GM21528 (cell line): ENCODE measurements around the gene MTPN.
A peak's percentile ranks its signal among the peaks of the same experiment; 100 is the strongest.

Source experiments
- ATAC-seq: cut with Tn5 transposase; IDR thresholded peaks from one replicate; pipeline ENCODE4 v1.9.1; 2021; ENCODE audit warnings: mild to moderate bottlenecking, moderate library complexity; ENCODE audit not compliant: unreplicated experiment, low FRiP score

The MTPN gene, protein sequence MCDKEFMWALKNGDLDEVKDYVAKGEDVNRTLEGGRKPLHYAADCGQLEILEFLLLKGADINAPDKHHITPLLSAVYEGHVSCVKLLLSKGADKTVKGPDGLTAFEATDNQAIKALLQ

DNA sequence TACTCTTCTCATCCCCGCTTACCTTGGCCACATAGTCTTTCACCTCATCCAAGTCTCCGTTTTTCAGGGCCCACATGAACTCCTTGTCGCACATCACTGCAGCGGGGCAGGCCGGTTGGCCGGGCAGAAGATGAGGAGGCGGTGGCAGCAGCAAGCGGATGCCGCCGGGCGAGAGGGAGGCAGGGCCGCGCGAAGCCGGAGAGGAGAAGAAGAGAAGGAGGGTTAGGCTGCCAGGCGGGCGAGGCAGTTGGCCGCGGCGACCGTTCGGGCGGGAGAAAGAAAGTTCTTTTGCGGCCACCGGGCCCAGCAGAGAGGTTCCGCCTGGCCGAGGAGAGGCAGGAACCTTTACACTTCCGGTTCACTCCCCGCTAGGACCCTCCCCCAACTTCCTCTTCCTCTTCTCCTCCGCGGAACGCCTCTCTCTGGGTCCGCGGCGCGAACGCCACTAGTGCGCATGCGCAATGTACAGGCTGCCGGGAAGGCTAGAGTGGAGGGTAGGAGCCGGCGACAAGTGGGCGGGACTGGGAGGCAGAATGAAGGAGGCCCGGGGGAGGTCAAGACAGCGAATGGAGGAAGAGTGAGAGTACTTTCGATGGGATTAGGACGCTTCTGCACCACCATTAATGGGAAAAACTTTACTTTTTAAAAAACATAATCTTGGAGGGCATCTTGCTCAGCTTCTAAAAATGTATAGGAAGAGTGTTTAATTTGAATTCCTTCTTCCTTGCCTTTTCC, at the start of gene MTPN:
MTPN (minus strand) TSS at position 353 of the 735 bp plus-strand sequence; CDS start at position 94, 259 bp downstream.
- peak; percentile 57 for ATAC-seq

DNA sequence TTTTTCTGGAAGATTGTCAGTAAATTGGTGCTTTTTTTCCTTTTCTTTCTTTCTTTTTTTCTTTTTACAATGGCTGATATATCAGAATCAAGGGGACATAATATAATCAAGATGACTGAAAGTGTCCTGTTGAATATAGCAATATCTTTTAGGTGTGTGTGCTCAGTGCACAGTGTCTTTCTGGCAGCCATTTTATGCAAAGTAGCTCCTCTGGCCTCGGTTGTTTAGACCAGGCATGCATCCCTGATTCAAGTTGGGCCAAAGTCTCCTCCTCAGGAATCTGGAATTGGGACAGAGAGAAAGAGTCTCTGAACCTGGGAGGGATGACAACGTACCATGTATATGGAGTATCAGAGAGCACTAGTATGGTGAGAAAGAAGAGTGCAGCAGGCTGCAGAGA, 49.0 kb upstream of the MTPN start:
- no peak for ATAC-seq

GRCh38 chr7:136023134-136023869, 46.1 kb upstream of the MTPN start:
- no peak for ATAC-seq

DNA sequence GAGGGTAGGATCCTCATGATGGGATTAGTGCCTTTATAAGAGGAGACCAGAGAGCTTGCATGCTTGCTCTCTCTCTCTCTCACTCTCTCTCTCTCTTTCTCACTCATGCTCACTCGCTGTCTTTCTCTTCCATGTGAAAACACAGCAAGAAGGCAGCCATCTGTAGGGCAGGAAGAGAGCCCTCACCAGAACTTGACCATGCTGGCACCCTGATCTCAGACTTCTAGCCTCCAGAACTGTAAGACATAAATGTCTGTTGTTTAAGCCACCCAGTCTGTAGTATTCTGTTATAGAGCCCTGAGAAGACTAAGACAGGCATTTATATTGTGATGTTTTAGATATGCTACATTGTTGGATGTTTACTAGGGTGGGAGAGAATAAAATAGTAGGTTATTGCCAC, 43.4 kb upstream of the MTPN start:
- ATAC-seq = no peak

DNA sequence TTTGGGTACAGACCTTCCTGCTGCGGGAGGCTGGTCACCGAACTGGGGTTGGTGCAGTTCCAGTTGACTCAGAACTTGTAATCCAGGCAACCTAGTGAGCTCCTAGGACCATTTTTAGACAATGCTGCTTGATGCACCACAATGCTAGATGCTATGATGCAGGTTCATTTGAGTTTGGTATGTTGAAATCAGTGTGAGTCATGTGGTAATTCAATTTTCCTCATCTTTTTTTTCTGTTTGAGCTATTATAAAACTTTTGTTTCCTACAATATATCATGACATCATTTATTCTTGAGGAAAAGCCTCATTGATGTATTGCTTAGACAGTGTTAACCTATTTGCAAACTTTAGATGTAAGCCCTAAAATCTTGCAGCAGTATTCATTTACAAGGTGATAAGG, 40.9 kb upstream of the MTPN start:
- no peak for ATAC-seq

- no peak for ATAC-seq
Observed at GRCh38 chr7:136016649-136017395, 39.7 kb upstream of the MTPN start.

DNA sequence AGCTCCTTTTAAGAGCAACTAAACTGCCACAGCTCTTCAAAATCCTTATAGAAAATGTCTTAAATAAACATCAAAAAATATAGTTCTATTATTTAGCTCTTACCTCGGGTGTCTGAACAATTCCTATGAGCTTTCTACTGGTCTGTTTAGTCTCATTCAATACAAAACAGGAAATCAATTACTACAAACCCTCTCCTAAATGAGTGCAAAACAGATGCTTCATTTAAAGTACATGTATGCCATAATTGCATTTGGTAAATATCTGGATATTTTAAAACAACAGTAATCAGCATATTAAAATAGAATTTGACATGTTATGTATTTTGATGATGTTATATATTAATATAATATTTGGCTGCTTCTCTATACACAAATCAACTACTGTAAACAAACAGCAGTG, 38.5 kb upstream of the MTPN start:
- no peak for ATAC-seq

- ATAC-seq = no peak
Observed at GRCh38 chr7:136014659-136015058, 37.5 kb upstream of the MTPN start.

GRCh38 chr7:136012238-136012637, 35.1 kb upstream of the MTPN start:
- no peak for ATAC-seq

- ATAC-seq = no peak
Observed at GRCh38 chr7:136009488-136010079, 32.4 kb upstream of the MTPN start.

DNA sequence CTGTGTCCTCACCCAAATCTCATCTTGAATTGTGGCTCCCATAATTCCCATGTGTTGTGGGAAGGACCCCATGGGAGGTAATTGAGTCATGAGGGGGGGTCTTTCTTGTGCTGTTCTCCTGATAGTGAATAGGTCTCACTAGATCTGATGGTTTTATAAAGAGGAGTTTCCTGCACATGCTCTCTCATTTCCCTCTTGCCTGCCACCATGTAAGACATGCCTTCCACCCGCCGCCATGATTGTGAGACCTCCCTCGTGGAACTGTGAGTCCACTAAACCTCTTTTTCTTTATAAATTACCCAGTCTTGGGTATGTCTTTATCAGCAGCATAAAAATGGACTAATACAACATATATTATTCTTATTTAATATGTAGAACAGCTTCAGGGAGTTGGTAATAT, 29.0 kb upstream of the MTPN start:
- ATAC-seq = no peak

- no peak for ATAC-seq
Observed at GRCh38 chr7:136004083-136004482, 26.9 kb upstream of the MTPN start.

GRCh38 chr7:136002802-136003201, 25.6 kb upstream of the MTPN start:
- ATAC-seq = no peak

- no peak for ATAC-seq
Observed at GRCh38 chr7:136000288-136000913, 23.2 kb upstream of the MTPN start.

- ATAC-seq = no peak
Observed at GRCh38 chr7:135998081-135998480, 20.9 kb upstream of the MTPN start.

- no peak for ATAC-seq
Observed at GRCh38 chr7:135995748-135996147, 18.6 kb upstream of the MTPN start.

DNA sequence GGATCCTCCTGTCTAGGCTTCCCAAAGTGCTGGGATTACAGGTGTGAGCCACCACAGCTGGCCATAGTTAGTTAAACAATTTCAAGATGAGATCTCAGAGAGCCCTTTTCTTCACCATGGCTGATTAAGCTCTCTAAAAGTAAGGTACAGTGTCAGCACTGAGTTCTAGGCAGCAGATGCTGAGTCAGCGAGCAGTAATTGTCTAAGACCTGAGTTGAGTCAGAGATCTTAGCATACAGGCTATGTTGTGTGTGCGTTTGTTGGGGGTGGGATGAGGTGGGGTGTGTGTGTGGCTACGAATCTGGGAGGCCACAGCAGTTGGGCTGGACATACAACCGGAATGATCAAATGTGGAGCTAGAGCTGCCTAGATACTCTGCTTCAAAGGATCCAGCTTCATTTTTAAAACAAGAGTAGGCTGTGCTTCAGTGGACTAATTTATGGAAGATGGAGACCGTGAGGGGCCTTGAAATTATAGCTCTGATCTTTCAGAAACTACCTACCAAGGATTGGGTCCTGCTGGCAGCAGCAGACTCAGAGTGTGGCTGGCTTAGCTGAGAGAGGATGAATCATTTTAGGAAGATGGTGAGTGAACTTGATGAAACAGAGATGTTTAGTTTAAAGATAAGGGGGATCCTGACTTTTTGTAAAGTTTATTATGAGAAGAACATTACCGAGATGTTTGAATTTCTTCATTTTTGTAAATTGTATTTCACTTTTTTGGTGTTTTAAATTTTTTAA, 17.5 kb upstream of the MTPN start:
- no peak for ATAC-seq

DNA sequence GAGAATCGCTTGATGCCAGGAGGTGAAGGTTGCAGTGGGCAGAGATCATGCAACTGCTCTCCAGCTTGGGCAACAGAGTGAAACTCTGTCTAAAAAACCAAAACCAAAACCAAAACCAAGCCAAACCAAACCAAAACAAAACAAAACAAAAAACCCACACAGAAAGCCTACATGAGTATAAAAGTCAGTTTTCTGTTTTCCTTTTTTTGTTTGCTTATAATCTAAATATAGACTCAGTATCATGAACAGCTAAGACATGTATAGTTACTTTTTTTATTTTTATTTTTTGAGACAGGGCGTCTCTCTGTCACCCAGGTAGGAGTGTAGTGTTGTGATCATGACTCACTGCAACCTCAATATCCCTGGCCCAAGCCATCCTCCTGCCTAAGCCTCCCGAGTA, 16.8 kb upstream of the MTPN start:
- ATAC-seq = peak; percentile 63

GRCh38 chr7:135991906-135992305, 14.7 kb upstream of the MTPN start:
- ATAC-seq = no peak

GRCh38 chr7:135991322-135991721, 14.2 kb upstream of the MTPN start:
- no peak for ATAC-seq
